Thoracic aorta (tissue), 2 donors: ENCODE results near the gene PITPNC1. TPM values are rescaled to one million over a fixed set of nuclear protein-coding genes. Genes with fewer than 3 reads are reported as not detected.

Experiments
- ATAC-seq: fragments of 150-250 bp; one replicate; pipeline ENCODE4 v1.8.0; 2017; ENCODE audit warnings: low read depth; ENCODE audit not compliant: insufficient number of reproducible peaks, low FRiP score
- DNase-seq: peaks from one replicate; pipeline ENCODE4 v3.0.0-alpha.2; 2020; ENCODE audit warnings: low spot score
- H3K27ac ChIP-seq, 2 donors: fragments of 200-600 bp; sonication (generic); 1 replicate in 1 of 2; 2 replicates in 1 of 2; pipeline ENCODE4 v1.5.1; 2016; ENCODE audit warnings: mild to moderate bottlenecking in 2 of 2, moderate library complexity in 2 of 2
- H3K27me3 ChIP-seq: fragments of 200-600 bp; sonication (generic); replicated peaks from 2 replicates; pipeline ENCODE4 v1.6.0; 2016; ENCODE audit warnings: mild to moderate bottlenecking; ENCODE audit not compliant: insufficient read depth
- H3K36me3 ChIP-seq: fragments of 200-600 bp; sonication (generic); one replicate; pipeline ENCODE4 v1.5.1; 2016
- H3K4me1 ChIP-seq, 2 donors: fragments of 200-600 bp; sonication (generic); 1 replicate in 1 of 2; 2 replicates in 1 of 2; pipeline versions ENCODE4 v1.5.1 to v1.6.0; 2016; ENCODE audit warnings: low read depth in 2 of 2, mild to moderate bottlenecking in 1 of 2; ENCODE audit not compliant: control insufficient read depth in 1 of 2
- H3K4me3 ChIP-seq: fragments of 200-600 bp; sonication (generic); 2 replicates; pipeline ENCODE4 v1.5.1; 2016; ENCODE audit warnings: mild to moderate bottlenecking
- H3K9me3 ChIP-seq: fragments of 200-600 bp; sonication (generic); 2 replicates; pipeline ENCODE4 v1.5.1; 2016
- total RNA-seq, 2 donors: library from RNA; depleted of rRNA; stranded (reverse); fragments of >200 nt; gene quantifications; one replicate each; pipeline versions ENCODE4 v1.1.0 to v1.2.3, GENCODE V29; 2016
- TF ChIP-seq, protein P1 (sequence below): fragments of 200-600 bp; sonication (generic); IDR thresholded peaks from one replicate; pipeline ENCODE4 v1.5.1; 2019; ENCODE audit warnings: antibody characterized with exemption

PITPNC1 gene
- total RNA-seq, 2 donors from 2014 or later = 8.4 to 28.8 TPM

DNA sequence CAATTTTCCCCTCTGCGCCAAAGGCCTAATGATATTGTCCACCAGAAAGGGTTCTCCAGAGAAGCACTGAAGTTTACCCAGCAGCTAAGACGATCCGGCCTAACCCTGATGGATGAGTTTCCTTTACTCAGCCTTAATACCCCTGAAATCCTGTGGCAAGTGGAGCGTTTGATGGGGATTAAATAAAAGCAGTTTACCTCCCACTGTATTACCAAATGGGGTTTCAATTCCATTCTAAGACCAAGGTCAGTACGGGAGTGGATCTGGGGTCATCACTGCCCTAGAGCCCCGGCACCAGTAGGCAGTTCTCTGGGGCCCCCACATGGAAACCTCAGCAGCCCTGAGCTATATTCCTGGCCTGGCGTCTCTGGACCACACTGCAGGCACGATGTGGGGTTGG lies 243.6 kb downstream of the PITPNC1 start:
- Histone ChIP-seq H3K4me1 (no peaks in the 10 kb centered on the region), H3K27me3 (no peaks in the 10 kb centered on the region), H3K27ac (no peak overlapping the region), H3K9me3 (no peaks in the 10 kb centered on the region), H3K36me3 (no peaks in the 10 kb centered on the region), H3K4me3 (no peak overlapping the region)
- TF ChIP-seq, protein P1, sequence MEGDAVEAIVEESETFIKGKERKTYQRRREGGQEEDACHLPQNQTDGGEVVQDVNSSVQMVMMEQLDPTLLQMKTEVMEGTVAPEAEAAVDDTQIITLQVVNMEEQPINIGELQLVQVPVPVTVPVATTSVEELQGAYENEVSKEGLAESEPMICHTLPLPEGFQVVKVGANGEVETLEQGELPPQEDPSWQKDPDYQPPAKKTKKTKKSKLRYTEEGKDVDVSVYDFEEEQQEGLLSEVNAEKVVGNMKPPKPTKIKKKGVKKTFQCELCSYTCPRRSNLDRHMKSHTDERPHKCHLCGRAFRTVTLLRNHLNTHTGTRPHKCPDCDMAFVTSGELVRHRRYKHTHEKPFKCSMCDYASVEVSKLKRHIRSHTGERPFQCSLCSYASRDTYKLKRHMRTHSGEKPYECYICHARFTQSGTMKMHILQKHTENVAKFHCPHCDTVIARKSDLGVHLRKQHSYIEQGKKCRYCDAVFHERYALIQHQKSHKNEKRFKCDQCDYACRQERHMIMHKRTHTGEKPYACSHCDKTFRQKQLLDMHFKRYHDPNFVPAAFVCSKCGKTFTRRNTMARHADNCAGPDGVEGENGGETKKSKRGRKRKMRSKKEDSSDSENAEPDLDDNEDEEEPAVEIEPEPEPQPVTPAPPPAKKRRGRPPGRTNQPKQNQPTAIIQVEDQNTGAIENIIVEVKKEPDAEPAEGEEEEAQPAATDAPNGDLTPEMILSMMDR = no peak
- DNase-seq (no peak), ATAC-seq (no peak)

DNA sequence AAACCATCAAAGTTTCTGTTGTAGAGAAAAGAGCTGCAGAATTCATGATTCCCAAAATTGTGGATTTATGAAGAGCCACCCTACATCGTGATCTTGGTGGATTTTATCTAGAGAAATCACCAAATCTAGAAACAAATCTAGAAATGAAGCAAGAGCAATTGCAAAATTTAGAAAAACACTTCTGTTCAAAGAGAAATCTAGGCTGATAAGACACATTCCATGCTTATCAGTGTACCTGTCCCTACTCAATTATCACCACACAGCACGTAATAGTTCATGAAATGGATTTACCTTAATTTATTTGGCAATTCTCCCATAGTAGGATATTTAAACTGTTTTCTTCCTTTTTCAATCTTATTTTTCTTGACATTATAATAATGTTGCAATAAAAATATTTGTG lies 246.7 kb downstream of the PITPNC1 start:
- Histone ChIP-seq H3K4me1 (no peaks in the 10 kb centered on the region), H3K4me3 (no peak overlapping the region), H3K27me3 (no peaks in the 10 kb centered on the region), H3K9me3 (no peaks in the 10 kb centered on the region), H3K36me3 (no peaks in the 10 kb centered on the region), H3K27ac (no peak overlapping the region)
- DNase-seq = no peak
- TF ChIP-seq, protein P1 = no peak
- ATAC-seq = no peak

- H3K27ac ChIP-seq = no peak overlapping the region
- no peaks in the 10 kb centered on the region for H3K9me3 ChIP-seq
- H3K4me3 ChIP-seq = no peak overlapping the region
- H3K27me3 ChIP-seq = no peaks in the 10 kb centered on the region
- DNase-seq (no peak), ATAC-seq (no peak)
- H3K4me1 ChIP-seq = no peaks in the 10 kb centered on the region
- no peaks in the 10 kb centered on the region for H3K36me3 ChIP-seq
- TF ChIP-seq, protein P1 = no peak
Measured at GRCh38 chr17:67624886-67625656, 248.0 kb downstream of the PITPNC1 start.

DNA sequence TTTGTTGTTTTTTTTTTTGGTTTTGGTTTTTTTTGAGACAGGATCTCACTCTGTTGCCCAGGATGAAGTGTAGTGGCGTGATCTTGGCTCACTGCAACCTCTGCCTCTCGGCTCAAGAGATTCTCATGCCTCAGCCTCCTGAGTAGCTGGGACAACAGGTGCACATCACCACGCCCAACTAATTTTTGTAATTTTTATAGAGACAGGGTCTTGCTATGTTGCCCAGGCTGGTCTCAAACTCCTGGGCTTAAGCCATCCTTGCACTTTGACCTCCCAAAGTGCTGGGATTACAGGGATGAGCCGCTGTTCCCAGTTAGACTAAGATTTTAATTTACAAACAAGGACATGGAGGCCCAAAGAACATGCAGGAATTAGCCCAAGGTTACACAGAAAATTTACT lies 248.9 kb downstream of the PITPNC1 start:
- no peak for DNase-seq

DNA sequence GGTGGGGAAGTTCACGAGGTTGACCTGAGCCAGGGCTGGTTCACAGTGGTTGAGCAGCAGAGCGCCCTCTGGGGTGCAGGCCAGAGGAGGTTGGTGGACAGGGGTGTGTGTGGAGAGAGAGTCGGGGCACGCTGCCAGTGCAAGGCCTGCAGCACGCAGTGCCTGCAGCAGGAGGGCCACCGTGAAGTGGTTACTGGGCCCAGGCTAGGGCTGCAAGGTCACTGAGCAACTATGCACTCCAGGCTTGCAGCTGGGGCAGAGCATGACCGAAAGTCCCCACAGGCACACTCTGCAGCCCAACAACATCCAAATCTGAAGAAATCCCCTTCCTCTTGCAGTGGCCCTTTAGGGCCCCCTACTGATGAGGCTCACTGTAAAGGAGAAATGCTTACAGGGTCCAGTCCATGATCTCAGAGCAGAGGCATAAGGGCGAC lies 251.5 kb downstream of the PITPNC1 start:
- H3K4me3 ChIP-seq = no peak overlapping the region
- TF ChIP-seq, protein P1 = no peak
- H3K36me3 ChIP-seq = no peaks in the 10 kb centered on the region
- ATAC-seq = no peak
- H3K27ac ChIP-seq = no peak overlapping the region
- DNase-seq = no peak
- no peaks in the 10 kb centered on the region for H3K4me1 ChIP-seq
- no peaks in the 10 kb centered on the region for H3K9me3 ChIP-seq
- H3K27me3 ChIP-seq = no peaks in the 10 kb centered on the region

More for the DNA sequence above, 248.9 kb downstream of the PITPNC1 start:
- TF ChIP-seq, protein P1 = no peak
- H3K36me3 ChIP-seq = no peaks in the 10 kb centered on the region
- no peaks in the 10 kb centered on the region for H3K4me1 ChIP-seq
- H3K27ac ChIP-seq = no peak overlapping the region
- H3K4me3 ChIP-seq = no peak overlapping the region
- no peaks in the 10 kb centered on the region for H3K9me3 ChIP-seq
- no peak for ATAC-seq
- H3K27me3 ChIP-seq = no peaks in the 10 kb centered on the region
